Measurements from ENCODE around the gene SMYD1. TPM values are rescaled to one million over a fixed set of nuclear protein-coding genes. Genes with fewer than 3 reads are reported as not detected.

Gene SMYD1
- total RNA-seq, 1 experiment from 2014 or later: not detected

DNA sequence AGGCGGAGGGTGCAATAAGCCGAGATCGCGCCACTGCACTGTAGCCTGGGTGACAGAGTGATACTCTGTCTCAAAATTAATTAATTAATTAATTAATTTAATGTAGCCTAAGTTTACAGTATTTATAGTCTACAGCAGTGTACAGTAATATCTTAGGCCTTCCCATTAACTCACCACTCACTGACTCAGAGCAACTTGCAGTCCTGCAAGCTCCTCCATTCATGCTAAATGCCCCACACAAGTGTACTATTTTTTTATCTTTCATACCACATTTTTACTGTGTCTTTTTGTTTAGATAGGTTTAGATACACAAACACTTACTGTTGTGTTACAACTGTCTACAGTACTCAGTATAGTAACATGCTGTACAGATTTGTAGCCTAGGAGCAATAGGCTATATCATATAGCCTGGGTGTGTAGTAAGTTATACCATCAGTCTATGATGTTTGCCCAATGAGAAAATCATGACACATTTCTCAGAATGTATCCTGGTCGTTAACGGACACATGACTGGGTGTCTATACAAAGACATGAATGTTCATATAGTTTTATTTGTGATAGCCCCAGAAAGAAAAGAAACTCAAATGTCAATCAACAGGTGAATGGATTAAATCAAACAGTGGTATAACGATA lies 35.4 kb upstream of the SMYD1 start:
- Histone ChIP-seq H3K27ac (ENCODE audit: low read depth, low read length) (no peak overlapping the region), H3K9ac (ENCODE audit: low read length) (no peak overlapping the region), H3K27me3 (ENCODE audit: insufficient read depth, low read length) (no peaks in the 10 kb centered on the region), H3K4me2 (ENCODE audit: low read length) (no peak overlapping the region), H3K36me3 (ENCODE audit: control insufficient read depth in 1 of 2, insufficient read depth in 2 of 2, low read length in 2 of 2) (no peaks in the 10 kb centered on the region), H3K9me2 (ENCODE audit: insufficient read depth) (no peaks in the 10 kb centered on the region), H4K20me1 (ENCODE audit: insufficient read depth) (no peaks in the 10 kb centered on the region), H3K4me1 (ENCODE audit: control insufficient read depth in 1 of 2, insufficient read depth in 2 of 2, low read length in 2 of 2) (0 out of 4 replicates have a peak, but pooled peaks cover 0 to 4% of the 10 kb centered on the region in 2 experiments), H3K4me3 (replicated peaks in 1 of 2; ENCODE audit: low read depth in 1 of 2, low read length in 2 of 2) (no peak overlapping the region), H3K79me2 (ENCODE audit: insufficient read depth, low read length) (no peaks in the 10 kb centered on the region), H2AFZ (ENCODE audit: low read depth, low read length, poor library complexity, severe bottlenecking) (no peak overlapping the region), H3K9me3 (ENCODE audit: control insufficient read depth in 1 of 2, insufficient read depth in 1 of 2, low read depth in 1 of 2, low read length in 2 of 2) (no peaks in the 10 kb centered on the region)
- ChIA-PET CTCF (no interaction called here), RAD21 (ENCODE audit: low non-redundant PET in 1 of 2, low total read pairs in 2 of 2, uncharacterized antibody in 2 of 2, unreplicated experiment in 2 of 2) (no interaction called here), POLR2A (no interaction called here)
- DNase-seq (ENCODE audit: low read depth, low spot score) (no peak), ATAC-seq (no peak)
- BruUV-seq (replicated peaks): no TSS peak
- TF ChIP-seq, protein P1, sequence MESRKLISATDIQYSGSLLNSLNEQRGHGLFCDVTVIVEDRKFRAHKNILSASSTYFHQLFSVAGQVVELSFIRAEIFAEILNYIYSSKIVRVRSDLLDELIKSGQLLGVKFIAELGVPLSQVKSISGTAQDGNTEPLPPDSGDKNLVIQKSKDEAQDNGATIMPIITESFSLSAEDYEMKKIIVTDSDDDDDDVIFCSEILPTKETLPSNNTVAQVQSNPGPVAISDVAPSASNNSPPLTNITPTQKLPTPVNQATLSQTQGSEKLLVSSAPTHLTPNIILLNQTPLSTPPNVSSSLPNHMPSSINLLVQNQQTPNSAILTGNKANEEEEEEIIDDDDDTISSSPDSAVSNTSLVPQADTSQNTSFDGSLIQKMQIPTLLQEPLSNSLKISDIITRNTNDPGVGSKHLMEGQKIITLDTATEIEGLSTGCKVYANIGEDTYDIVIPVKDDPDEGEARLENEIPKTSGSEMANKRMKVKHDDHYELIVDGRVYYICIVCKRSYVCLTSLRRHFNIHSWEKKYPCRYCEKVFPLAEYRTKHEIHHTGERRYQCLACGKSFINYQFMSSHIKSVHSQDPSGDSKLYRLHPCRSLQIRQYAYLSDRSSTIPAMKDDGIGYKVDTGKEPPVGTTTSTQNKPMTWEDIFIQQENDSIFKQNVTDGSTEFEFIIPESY (IDR thresholded peaks at IDR 0.05; ENCODE audit: extremely low read depth, insufficient replicate concordance, low read length): no peak
- no peak for TF ChIP-seq CBX3 (IDR thresholded peaks at IDR 0.05; ENCODE audit: low read depth)
- TF ChIP-seq CEBPB (IDR thresholded peaks at IDR 0.05; ENCODE audit: low read depth): no peak
- TF ChIP-seq POLR2AphosphoS5 (IDR thresholded peaks at IDR 0.05; ENCODE audit: low read depth, low read length): no peak
- intact Hi-C loops (cut with micrococcal nuclease): no loop called here

- Histone ChIP-seq H3K27ac (ENCODE audit: low read depth, low read length) (no peak overlapping the region), H3K36me3 (ENCODE audit: control insufficient read depth in 1 of 2, insufficient read depth in 2 of 2, low read length in 2 of 2) (no peaks in the 10 kb centered on the region), H3K9me3 (ENCODE audit: control insufficient read depth in 1 of 2, insufficient read depth in 1 of 2, low read depth in 1 of 2, low read length in 2 of 2) (no peaks in the 10 kb centered on the region), H3K4me3 (replicated peaks in 1 of 2; ENCODE audit: low read depth in 1 of 2, low read length in 2 of 2) (no peak overlapping the region), H3K27me3 (ENCODE audit: insufficient read depth, low read length) (no peaks in the 10 kb centered on the region), H3K79me2 (ENCODE audit: insufficient read depth, low read length) (no peaks in the 10 kb centered on the region), H3K9ac (ENCODE audit: low read length) (no peak overlapping the region), H2AFZ (ENCODE audit: low read depth, low read length, poor library complexity, severe bottlenecking) (no peak overlapping the region), H3K9me2 (ENCODE audit: insufficient read depth) (no peaks in the 10 kb centered on the region), H4K20me1 (ENCODE audit: insufficient read depth) (no peaks in the 10 kb centered on the region), H3K4me1 (ENCODE audit: control insufficient read depth in 1 of 2, insufficient read depth in 2 of 2, low read length in 2 of 2) (peaks cover 0 to 11% of the 10 kb centered on the region in 2 experiments; a peak in 2 of 4 replicates), H3K4me2 (ENCODE audit: low read length) (no peak overlapping the region)
- RAD21 ChIA-PET (ENCODE audit: low non-redundant PET in 1 of 2, low total read pairs in 2 of 2, uncharacterized antibody in 2 of 2, unreplicated experiment in 2 of 2): no interaction called here
- BruUV-seq (replicated peaks): no TSS peak
- DNase-seq (ENCODE audit: low read depth, low spot score) (no peak), ATAC-seq (no peak)
- intact Hi-C loops (cut with micrococcal nuclease): no loop called here
- POLR2A ChIA-PET: interaction anchor here (1.8 kb wide), 1 partner anchor 20 kb away, joined by 9 read pairs; the partner anchor contains the start of gene RNU2-63P
- CTCF ChIA-PET: no interaction called here
- TF ChIP-seq ELF1 (IDR thresholded peaks at IDR 0.05; ENCODE audit: borderline replicate concordance, low read depth) (no peak), POLR2A (IDR thresholded peaks at IDR 0.05; ENCODE audit: borderline replicate concordance, extremely low read depth, insufficient read depth, insufficient read length) (no peak), TCF7L2 (IDR thresholded peaks at IDR 0.05; ENCODE audit: borderline replicate concordance, extremely low read depth, insufficient read depth, insufficient read length) (no peak), POLR2AphosphoS5 (IDR thresholded peaks at IDR 0.05; ENCODE audit: low read depth, low read length) (no peak), ATF3 (IDR thresholded peaks at IDR 0.05) (no peak), CEBPB (IDR thresholded peaks at IDR 0.05; ENCODE audit: low read depth) (no peak), ZFX (IDR thresholded peaks at IDR 0.05) (no peak), EZH2 (IDR thresholded peaks at IDR 0.05) (no peak), RAD21 (IDR thresholded peaks at IDR 0.05; ENCODE audit: low read depth) (no peak)
- TF ChIP-seq, protein P2, sequence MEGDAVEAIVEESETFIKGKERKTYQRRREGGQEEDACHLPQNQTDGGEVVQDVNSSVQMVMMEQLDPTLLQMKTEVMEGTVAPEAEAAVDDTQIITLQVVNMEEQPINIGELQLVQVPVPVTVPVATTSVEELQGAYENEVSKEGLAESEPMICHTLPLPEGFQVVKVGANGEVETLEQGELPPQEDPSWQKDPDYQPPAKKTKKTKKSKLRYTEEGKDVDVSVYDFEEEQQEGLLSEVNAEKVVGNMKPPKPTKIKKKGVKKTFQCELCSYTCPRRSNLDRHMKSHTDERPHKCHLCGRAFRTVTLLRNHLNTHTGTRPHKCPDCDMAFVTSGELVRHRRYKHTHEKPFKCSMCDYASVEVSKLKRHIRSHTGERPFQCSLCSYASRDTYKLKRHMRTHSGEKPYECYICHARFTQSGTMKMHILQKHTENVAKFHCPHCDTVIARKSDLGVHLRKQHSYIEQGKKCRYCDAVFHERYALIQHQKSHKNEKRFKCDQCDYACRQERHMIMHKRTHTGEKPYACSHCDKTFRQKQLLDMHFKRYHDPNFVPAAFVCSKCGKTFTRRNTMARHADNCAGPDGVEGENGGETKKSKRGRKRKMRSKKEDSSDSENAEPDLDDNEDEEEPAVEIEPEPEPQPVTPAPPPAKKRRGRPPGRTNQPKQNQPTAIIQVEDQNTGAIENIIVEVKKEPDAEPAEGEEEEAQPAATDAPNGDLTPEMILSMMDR (IDR thresholded peaks at IDR 0.05 in 2 of 3, conservative IDR thresholded peaks at IDR 0.05 in 1 of 3; ENCODE audit: borderline replicate concordance in 1 of 3, insufficient read depth in 1 of 3, low read depth in 2 of 3, low read length in 2 of 3): no peak
Observed at GRCh38 chr2:88036182-88036581, 31.4 kb upstream of the SMYD1 start.

Measured in HCT116 (cell line).